Measurements from ENCODE around the gene CARS2.

- TF ChIP-seq, protein P1, sequence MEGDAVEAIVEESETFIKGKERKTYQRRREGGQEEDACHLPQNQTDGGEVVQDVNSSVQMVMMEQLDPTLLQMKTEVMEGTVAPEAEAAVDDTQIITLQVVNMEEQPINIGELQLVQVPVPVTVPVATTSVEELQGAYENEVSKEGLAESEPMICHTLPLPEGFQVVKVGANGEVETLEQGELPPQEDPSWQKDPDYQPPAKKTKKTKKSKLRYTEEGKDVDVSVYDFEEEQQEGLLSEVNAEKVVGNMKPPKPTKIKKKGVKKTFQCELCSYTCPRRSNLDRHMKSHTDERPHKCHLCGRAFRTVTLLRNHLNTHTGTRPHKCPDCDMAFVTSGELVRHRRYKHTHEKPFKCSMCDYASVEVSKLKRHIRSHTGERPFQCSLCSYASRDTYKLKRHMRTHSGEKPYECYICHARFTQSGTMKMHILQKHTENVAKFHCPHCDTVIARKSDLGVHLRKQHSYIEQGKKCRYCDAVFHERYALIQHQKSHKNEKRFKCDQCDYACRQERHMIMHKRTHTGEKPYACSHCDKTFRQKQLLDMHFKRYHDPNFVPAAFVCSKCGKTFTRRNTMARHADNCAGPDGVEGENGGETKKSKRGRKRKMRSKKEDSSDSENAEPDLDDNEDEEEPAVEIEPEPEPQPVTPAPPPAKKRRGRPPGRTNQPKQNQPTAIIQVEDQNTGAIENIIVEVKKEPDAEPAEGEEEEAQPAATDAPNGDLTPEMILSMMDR (IDR thresholded peaks at IDR 0.05): no peak
- TF ChIP-seq EP300 (IDR thresholded peaks at IDR 0.05) (no peak), POLR2A (IDR thresholded peaks at IDR 0.05; ENCODE audit: low read depth) (no peak), POLR2AphosphoS5 (IDR thresholded peaks at IDR 0.05) (no peak)
These were observed 18.2 kb downstream of the CARS2 start for GRCh38 chr13:110687736-110688135.

Measured in esophagus muscularis mucosa (tissue), 4 donors.